Uterus (tissue), 4 donors: ENCODE measurements around the gene PLEKHH3. TPM values are rescaled to one million over a fixed set of nuclear protein-coding genes. Genes with fewer than 3 reads are reported as not detected.
A peak's percentile ranks its signal among the peaks of the same experiment; 100 is the strongest.

Source experiments
- DNase-seq, 2 donors: peaks; one replicate each; pipeline ENCODE4 v3.0.0-alpha.2; 2019 to 2020
- H3K27ac ChIP-seq, 2 donors: fragments of 200-600 bp; sonication (generic); 1 replicate in 1 of 2; 2 replicates in 1 of 2; pipeline ENCODE4 v1.5.1; 2016 to 2018
- H3K27me3 ChIP-seq, 2 donors: fragments of 200-600 bp; sonication (generic); one replicate each; pipeline ENCODE4 v1.5.1; 2018 to 2019; ENCODE audit warnings: control low read depth in 1 of 2
- H3K36me3 ChIP-seq, 2 donors: fragments of 200-600 bp; sonication (generic); one replicate each; pipeline ENCODE4 v1.5.1; 2019; ENCODE audit warnings: control low read depth in 1 of 2
- H3K4me1 ChIP-seq, 2 donors: fragments of 200-600 bp; sonication (generic); one replicate each; pipeline ENCODE4 v1.5.1; 2018 to 2019; ENCODE audit warnings: control low read depth in 1 of 2
- H3K4me3 ChIP-seq, 2 donors: fragments of 200-600 bp; sonication (generic); 1 replicate in 1 of 2; 2 replicates in 1 of 2; pipeline ENCODE4 v1.5.1; 2018 to 2019; ENCODE audit warnings: mild to moderate bottlenecking in 1 of 2
- H3K9me3 ChIP-seq, 2 donors: fragments of 200-600 bp; sonication (generic); one replicate each; pipeline ENCODE4 v1.5.1; 2019; ENCODE audit warnings: control low read depth in 1 of 2
- POLR2A ChIP-seq, 2 donors: fragments of 450-650 bp; IDR thresholded peaks; one replicate each; pipeline ENCODE4 v1.6.1; 2016; ENCODE audit warnings: antibody characterized with exemption in 2 of 2, mild to moderate bottlenecking in 1 of 2, moderate library complexity in 1 of 2
- intact Hi-C: fragments of 100-400 bp; cut with DNase I; formaldehyde crosslinking; loops from one replicate; pipeline ENCODE4 v1.15.1; 2023; ENCODE audit warnings: low total_unique reads
- total RNA-seq, 4 donors: library from RNA; depleted of rRNA in 3 of 4; stranded (reverse); fragments of >200 nt in 3 of 4; gene quantifications; one replicate each; pipeline versions ENCODE4 v1.1.0 to v1.2.4, GENCODE V29; 2014 to 2023
- TF ChIP-seq, protein P1 (sequence below), 4 experiments: fragments of 200-600 bp in 2 of 4; fragments of 450-650 bp in 2 of 4; sonication (generic) in 2 of 4; IDR thresholded peaks; one replicate each; pipeline ENCODE4 v1.5.1; 2016 to 2019; ENCODE audit warnings: antibody characterized with exemption in 4 of 4, mild to moderate bottlenecking in 2 of 4, moderate library complexity in 1 of 4
- donor health status: DM: yes; HTN: yes; CAD: no.

Gene PLEKHH3
- total RNA-seq, 4 donors from 2014 or later, result 2.9 to 102 (median 19.2) TPM

DNA sequence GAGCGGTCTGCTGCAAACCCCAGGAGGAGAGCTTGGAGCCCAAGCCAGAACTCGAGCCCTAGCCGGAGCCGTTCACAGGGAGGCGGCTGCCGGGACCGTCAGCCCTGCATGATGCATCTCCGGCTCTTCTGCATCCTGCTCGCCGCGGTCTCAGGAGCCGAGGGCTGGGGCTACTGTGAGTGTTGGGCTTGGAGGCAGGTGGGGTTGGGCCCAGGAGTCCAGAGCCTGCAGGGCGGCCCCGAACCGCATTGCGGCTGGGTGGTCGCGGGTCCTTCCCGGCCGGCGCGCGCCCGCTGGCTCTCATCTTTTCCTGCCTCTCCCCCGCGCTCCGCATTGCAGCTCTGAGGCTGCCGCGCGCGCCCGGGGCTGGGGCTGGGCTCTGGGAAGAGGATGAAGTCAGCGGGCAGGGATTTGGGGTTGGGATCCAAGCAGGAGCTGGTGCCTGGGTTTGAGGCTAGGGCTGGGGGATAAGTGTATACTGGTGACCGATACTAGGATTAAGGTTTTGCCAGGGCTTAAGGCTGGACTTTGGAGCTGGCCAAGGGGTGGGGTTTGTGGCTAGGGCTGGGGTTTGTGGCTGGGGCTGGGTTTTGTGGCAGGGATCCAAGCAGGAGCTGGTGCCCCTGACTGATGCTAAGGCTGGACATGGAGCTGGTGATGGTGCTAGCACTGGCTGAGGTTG is 6.1 kb upstream of the PLEKHH3 start:
- peak; percentile 72 to 74 for DNase-seq
- H3K27me3 ChIP-seq, result no peaks in the 10 kb centered on the region
- peaks cover 3 to 17% of the 10 kb centered on the region in 2 donors for H3K4me1 ChIP-seq
- peak overlapping the region; percentile 96 to 97 for H3K27ac ChIP-seq
- TF ChIP-seq, protein P1, sequence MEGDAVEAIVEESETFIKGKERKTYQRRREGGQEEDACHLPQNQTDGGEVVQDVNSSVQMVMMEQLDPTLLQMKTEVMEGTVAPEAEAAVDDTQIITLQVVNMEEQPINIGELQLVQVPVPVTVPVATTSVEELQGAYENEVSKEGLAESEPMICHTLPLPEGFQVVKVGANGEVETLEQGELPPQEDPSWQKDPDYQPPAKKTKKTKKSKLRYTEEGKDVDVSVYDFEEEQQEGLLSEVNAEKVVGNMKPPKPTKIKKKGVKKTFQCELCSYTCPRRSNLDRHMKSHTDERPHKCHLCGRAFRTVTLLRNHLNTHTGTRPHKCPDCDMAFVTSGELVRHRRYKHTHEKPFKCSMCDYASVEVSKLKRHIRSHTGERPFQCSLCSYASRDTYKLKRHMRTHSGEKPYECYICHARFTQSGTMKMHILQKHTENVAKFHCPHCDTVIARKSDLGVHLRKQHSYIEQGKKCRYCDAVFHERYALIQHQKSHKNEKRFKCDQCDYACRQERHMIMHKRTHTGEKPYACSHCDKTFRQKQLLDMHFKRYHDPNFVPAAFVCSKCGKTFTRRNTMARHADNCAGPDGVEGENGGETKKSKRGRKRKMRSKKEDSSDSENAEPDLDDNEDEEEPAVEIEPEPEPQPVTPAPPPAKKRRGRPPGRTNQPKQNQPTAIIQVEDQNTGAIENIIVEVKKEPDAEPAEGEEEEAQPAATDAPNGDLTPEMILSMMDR (IDR thresholded peaks at IDR 0.05), result no peak
- TF ChIP-seq POLR2A (IDR thresholded peaks at IDR 0.05), result no peak
- peak overlapping the region; percentile 48 to 56 for H3K4me3 ChIP-seq
- H3K36me3 ChIP-seq, result no peaks in the 10 kb centered on the region
- intact Hi-C loops, result no loop called here
- no peaks in the 10 kb centered on the region for H3K9me3 ChIP-seq

GRCh38 chr17:42681976-42682721 is 5.4 kb upstream of the PLEKHH3 start, which contains the start of gene CNTNAP1:
CNTNAP1 (plus strand) TSS chr17:42682531; CDS start chr17:42682830, 299 bp downstream.
- H3K36me3 ChIP-seq, result no peaks in the 10 kb centered on the region
- intact Hi-C loops, result no loop called here
- DNase-seq, result peak; percentile 67 to 80

GRCh38 chr17:42680331-42680808 is 3.6 kb upstream of the PLEKHH3 start:
- peak overlapping the region; percentile 55 to 91 for H3K4me3 ChIP-seq
- TF ChIP-seq, protein P1 (IDR thresholded peaks at IDR 0.05), result no peak
- peak in 1 of 2 donors; percentile 39 for TF ChIP-seq POLR2A (IDR thresholded peaks at IDR 0.05)
- no peaks in the 10 kb centered on the region for H3K36me3 ChIP-seq
- intact Hi-C loops, result no loop called here
- H3K4me1 ChIP-seq, result peaks cover 3 to 17% of the 10 kb centered on the region in 2 donors
- H3K9me3 ChIP-seq, result no peaks in the 10 kb centered on the region
- no peaks in the 10 kb centered on the region for H3K27me3 ChIP-seq
- H3K27ac ChIP-seq, result peak overlapping the region; percentile 96 to 97
- peak; percentile 66 to 73 for DNase-seq

More at GRCh38 chr17:42681976-42682721, 5.4 kb upstream of the PLEKHH3 start, which contains the start of gene CNTNAP1:
- peak within 1 kb of the TSS; percentile 96 to 97 for H3K27ac ChIP-seq
- H3K4me1 ChIP-seq, result peaks cover 3 to 17% of the 10 kb centered on the region in 2 donors
- H3K27me3 ChIP-seq, result no peaks in the 10 kb centered on the region
- TF ChIP-seq, protein P1 (IDR thresholded peaks at IDR 0.05), result no peak
- no peak for TF ChIP-seq POLR2A (IDR thresholded peaks at IDR 0.05)
- no peaks in the 10 kb centered on the region for H3K9me3 ChIP-seq
- peak within 1 kb of the TSS; percentile 48 to 56 for H3K4me3 ChIP-seq

- peak; percentile 63 to 82 for DNase-seq
- intact Hi-C loops, result loop anchor here (10.0 kb wide), 1 partner anchor 105 kb away; the partner anchor contains the start of gene PSMC3IP
- peak in 1 of 2 donors; percentile 57 for TF ChIP-seq POLR2A (IDR thresholded peaks at IDR 0.05)
- TF ChIP-seq, protein P1 (IDR thresholded peaks at IDR 0.05), result peak; percentile 77 to 96 (median 90)
Measured at GRCh38 chr17:42679492-42680330, 2.9 kb upstream of the PLEKHH3 start.

More at GRCh38 chr17:42679492-42680330, 2.9 kb upstream of the PLEKHH3 start:
- no peaks in the 10 kb centered on the region for H3K27me3 ChIP-seq
- peak overlapping the region; percentile 55 to 91 for H3K4me3 ChIP-seq
- H3K36me3 ChIP-seq, result no peaks in the 10 kb centered on the region
- H3K27ac ChIP-seq, result peak overlapping the region; percentile 96 to 97
- no peaks in the 10 kb centered on the region for H3K9me3 ChIP-seq
- peaks cover 3 to 17% of the 10 kb centered on the region in 2 donors for H3K4me1 ChIP-seq
